ENCODE data around the gene TACR1. TPM values are rescaled to one million over a fixed set of nuclear protein-coding genes. Genes with fewer than 3 reads are reported as not detected.

Gene TACR1
- total and polyA plus RNA-seq, 2 of the 8 experiments (the other 6 are each of a cell fraction or from before 2014, with no cell fraction given): 0.09 to 0.37 TPM

DNA sequence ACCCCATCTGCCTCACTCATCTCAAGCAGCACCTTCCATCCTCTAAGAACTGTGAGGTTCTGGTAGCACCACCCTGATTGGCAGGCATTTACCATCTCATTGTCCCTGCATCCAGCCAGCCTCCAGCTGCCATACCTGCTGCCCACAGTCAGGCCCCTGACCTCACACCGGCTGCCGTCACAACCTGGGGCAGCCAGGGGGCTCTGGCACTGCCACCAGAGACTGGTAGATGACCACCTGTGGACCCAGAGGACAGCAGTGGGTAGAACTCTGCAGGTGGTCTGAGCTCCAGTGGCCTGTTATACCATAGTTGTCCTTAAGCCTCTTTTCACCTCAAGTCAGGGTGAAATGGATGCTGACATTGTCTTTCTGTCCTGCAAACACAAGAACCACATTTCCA lies 171.4 kb downstream of the TACR1 start (continued):
- TF ChIP-seq, protein P1, sequence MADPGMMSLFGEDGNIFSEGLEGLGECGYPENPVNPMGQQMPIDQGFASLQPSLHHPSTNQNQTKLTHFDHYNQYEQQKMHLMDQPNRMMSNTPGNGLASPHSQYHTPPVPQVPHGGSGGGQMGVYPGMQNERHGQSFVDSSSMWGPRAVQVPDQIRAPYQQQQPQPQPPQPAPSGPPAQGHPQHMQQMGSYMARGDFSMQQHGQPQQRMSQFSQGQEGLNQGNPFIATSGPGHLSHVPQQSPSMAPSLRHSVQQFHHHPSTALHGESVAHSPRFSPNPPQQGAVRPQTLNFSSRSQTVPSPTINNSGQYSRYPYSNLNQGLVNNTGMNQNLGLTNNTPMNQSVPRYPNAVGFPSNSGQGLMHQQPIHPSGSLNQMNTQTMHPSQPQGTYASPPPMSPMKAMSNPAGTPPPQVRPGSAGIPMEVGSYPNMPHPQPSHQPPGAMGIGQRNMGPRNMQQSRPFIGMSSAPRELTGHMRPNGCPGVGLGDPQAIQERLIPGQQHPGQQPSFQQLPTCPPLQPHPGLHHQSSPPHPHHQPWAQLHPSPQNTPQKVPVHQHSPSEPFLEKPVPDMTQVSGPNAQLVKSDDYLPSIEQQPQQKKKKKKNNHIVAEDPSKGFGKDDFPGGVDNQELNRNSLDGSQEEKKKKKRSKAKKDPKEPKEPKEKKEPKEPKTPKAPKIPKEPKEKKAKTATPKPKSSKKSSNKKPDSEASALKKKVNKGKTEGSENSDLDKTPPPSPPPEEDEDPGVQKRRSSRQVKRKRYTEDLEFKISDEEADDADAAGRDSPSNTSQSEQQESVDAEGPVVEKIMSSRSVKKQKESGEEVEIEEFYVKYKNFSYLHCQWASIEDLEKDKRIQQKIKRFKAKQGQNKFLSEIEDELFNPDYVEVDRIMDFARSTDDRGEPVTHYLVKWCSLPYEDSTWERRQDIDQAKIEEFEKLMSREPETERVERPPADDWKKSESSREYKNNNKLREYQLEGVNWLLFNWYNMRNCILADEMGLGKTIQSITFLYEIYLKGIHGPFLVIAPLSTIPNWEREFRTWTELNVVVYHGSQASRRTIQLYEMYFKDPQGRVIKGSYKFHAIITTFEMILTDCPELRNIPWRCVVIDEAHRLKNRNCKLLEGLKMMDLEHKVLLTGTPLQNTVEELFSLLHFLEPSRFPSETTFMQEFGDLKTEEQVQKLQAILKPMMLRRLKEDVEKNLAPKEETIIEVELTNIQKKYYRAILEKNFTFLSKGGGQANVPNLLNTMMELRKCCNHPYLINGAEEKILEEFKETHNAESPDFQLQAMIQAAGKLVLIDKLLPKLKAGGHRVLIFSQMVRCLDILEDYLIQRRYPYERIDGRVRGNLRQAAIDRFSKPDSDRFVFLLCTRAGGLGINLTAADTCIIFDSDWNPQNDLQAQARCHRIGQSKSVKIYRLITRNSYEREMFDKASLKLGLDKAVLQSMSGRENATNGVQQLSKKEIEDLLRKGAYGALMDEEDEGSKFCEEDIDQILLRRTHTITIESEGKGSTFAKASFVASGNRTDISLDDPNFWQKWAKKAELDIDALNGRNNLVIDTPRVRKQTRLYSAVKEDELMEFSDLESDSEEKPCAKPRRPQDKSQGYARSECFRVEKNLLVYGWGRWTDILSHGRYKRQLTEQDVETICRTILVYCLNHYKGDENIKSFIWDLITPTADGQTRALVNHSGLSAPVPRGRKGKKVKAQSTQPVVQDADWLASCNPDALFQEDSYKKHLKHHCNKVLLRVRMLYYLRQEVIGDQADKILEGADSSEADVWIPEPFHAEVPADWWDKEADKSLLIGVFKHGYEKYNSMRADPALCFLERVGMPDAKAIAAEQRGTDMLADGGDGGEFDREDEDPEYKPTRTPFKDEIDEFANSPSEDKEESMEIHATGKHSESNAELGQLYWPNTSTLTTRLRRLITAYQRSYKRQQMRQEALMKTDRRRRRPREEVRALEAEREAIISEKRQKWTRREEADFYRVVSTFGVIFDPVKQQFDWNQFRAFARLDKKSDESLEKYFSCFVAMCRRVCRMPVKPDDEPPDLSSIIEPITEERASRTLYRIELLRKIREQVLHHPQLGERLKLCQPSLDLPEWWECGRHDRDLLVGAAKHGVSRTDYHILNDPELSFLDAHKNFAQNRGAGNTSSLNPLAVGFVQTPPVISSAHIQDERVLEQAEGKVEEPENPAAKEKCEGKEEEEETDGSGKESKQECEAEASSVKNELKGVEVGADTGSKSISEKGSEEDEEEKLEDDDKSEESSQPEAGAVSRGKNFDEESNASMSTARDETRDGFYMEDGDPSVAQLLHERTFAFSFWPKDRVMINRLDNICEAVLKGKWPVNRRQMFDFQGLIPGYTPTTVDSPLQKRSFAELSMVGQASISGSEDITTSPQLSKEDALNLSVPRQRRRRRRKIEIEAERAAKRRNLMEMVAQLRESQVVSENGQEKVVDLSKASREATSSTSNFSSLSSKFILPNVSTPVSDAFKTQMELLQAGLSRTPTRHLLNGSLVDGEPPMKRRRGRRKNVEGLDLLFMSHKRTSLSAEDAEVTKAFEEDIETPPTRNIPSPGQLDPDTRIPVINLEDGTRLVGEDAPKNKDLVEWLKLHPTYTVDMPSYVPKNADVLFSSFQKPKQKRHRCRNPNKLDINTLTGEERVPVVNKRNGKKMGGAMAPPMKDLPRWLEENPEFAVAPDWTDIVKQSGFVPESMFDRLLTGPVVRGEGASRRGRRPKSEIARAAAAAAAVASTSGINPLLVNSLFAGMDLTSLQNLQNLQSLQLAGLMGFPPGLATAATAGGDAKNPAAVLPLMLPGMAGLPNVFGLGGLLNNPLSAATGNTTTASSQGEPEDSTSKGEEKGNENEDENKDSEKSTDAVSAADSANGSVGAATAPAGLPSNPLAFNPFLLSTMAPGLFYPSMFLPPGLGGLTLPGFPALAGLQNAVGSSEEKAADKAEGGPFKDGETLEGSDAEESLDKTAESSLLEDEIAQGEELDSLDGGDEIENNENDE (IDR thresholded peaks at IDR 0.05; ENCODE audit: insufficient replicate concordance, low read length): no peak
- TF ChIP-seq TAF1 (IDR thresholded peaks at IDR 0.05; ENCODE audit: low read depth, low read length) (no peak), SUZ12 (IDR thresholded peaks at IDR 0.05; ENCODE audit: low read length) (no peak), SAP30 (IDR thresholded peaks at IDR 0.05; ENCODE audit: insufficient read depth, insufficient replicate concordance, low read length) (no peak), CREB1 (IDR thresholded peaks at IDR 0.05) (no peak), CBX8 (IDR thresholded peaks at IDR 0.05; ENCODE audit: borderline replicate concordance, low read depth, low read length) (no peak), RAD21 (IDR thresholded peaks at IDR 0.05 in 1 of 2, conservative IDR thresholded peaks at IDR 0.05 in 1 of 2; ENCODE audit: low read depth in 2 of 2, low read length in 2 of 2) (no peak), HDAC6 (IDR thresholded peaks at IDR 0.05; ENCODE audit: low read depth, low read length) (no peak), POU5F1 (IDR thresholded peaks at IDR 0.05; ENCODE audit: low read depth, low read length) (no peak)

Data from H1 (cell line).